Measurements from ENCODE around the gene FBXL7.

The FBXL7 gene

DNA sequence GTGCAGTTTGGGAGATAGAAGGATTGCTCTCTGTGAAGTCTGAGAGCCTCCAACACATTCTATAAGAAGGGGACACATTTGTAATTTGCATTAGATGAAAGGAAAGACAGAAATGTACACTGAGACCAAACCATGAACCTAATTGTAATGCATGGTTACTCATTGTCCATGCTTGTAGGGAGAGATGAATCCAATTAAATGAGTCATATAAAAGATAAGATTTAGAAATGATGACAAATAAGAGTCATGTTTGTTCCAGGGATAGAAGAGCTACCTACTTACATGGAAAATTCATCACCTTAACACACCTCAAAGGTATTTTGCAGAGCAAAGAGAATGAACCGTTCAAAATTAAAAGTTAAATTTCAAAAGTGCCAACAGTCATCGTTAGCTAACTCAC, 85.1 kb downstream of the FBXL7 start:
- no peak for DNase-seq

DNA sequence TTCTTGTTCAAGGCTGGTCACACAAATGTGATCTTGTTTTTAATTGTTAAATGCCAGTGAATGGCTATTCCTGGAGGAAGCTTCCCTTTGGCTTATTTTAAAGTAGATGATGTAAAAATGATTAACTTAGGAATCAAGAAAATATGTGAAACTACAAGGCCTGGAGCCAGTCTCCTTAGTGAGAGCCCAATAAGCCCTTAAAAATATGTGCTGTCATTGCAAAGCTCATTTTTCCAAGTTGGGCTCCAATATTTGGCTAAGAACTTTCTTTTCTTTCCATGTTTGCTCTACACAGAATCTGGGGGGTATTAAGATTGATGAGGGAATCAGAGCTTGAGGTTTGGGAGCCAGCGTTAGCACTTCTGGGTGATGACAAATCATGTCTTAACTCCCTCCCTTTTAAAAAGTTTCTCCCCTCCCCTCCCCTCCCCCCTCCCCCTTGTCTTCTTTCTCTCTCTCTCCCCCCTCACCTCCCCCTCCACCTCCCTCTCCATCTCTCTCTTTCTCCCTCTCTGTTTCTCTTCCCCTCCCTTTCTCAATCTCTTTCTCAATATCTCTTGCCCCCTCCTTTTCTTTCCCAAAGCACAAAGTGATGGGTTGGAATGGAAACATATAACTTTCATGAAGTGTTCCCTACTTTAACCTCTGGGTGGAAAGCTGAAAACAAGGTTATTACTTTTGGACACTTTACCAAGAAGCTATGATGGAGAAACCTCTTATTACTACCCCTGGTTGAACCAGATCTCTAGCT, 86.0 kb downstream of the FBXL7 start:
- no peak for DNase-seq

DNA sequence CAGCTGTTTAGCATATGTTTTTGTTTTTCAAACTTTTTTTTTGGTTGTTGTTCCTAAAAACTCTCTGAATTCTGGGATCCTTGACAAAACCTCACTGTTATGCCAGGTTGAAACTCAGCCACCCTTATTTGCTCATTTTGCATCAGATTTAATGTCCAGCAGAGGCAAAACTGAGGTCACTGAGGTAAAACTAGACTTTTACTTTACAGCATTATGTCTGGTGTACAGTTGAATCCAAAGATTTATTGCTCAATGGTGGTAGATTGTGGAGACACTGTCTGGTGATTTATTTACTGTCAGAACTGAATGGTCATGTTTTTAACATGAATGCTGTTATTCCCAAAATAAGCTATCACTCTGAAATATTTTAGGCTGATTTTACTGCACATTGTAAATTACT, 87.9 kb downstream of the FBXL7 start:
- no peak for DNase-seq

DNA sequence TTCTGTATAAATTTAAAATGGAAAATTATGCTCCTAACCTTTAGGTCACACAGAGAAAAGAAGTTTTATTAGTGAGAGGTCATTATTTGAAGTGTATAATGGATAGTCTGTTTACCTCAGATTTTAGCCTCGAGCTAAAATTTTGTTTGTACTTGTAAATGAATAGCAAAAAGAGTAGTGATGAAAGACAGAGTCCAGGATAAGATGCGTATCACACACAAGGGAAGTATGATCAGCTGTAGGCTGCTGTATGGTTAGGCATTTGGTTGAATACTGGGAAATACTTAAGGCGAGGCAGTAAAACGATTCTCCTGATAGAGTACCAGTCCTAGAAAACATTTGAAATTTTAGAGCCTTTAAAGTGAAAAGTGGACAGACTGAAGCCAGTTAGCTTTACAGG, 92.7 kb downstream of the FBXL7 start:
- no peak for DNase-seq

DNA sequence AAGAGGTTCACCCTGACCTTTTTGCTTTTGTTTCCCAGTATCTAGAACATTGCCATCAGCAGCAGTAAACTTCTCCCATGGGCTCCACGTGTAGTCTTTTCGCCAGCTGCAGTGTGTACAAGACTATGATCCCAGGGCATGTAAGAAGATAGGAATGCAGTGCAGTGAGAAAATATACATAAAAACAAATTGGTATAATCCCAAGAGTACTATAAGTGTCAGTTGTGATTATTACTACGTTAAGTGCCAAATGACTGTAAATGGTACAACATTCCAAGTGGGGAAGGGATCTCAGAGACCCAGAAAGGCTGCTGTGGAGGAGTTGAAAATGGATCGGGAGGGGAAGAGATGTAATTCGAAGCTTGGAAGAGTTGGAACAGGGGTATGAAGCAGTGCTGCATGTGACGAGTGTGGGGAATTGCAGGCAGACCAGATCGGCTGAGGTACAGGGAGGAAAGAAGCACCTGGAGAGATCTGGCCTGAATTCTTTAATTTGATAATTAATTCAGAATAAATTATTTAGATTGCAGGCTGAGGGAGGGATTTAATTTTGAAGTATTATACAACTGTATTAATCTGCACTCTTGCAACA, 95.1 kb downstream of the FBXL7 start:
- DNase-seq, result no peak

DNA sequence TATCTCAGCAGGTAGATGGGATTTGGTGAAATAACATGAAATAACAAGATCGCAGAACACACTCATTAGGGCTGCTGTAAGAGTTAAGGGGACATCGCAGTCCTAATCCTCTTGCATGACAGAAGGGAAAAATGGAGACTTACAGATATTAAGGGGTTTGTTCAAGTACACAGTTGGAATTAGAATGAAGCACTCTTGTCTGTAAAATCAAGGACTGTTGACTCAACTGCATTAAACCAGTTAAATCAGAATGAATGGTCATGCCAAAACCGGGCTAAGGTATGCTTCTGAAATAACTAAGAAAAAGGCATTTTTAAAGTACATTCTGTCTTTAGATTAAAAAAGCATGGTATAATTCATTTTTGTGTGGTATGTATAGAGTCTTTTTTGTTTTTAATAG, 95.9 kb downstream of the FBXL7 start:
- DNase-seq, result no peak

DNA sequence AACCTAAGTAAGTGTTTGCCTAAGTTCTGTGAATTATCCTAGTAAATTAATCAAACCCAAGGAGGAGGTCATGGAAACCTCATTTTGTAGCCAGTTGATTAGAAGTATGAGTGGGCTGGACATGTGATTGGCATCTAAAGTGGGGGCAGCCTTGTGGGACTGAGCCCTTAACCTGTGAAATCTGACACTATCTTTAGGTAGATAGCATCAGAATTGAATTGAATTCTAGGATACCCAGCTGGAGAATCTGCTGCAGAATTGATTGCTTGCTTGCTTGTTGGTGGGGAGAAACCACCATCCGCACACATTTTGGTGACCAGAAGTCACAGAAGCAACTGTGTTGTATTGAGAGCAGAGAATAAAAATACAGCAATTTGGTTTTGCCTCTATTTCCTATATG, 97.0 kb downstream of the FBXL7 start:
- DNase-seq, result no peak

DNA sequence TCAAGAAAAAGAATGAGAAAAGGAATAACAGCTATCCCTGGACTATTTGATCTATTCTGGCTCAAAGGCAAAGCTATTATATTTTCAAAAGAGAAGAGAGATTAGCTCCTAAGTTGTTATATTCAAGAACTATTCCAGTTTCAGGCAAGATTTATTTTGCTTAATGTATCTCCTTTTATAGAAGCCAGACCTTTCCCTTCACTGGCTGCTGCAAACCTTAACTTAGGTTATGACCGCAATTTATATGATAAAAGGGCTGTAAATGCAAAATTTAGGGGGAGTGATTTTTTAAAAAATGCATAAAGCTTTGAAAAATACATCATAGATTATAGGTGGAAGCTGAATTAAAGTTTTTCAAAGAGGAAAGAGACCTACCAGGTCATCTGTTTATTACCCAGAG, 97.8 kb downstream of the FBXL7 start:
- no peak for DNase-seq

DNA sequence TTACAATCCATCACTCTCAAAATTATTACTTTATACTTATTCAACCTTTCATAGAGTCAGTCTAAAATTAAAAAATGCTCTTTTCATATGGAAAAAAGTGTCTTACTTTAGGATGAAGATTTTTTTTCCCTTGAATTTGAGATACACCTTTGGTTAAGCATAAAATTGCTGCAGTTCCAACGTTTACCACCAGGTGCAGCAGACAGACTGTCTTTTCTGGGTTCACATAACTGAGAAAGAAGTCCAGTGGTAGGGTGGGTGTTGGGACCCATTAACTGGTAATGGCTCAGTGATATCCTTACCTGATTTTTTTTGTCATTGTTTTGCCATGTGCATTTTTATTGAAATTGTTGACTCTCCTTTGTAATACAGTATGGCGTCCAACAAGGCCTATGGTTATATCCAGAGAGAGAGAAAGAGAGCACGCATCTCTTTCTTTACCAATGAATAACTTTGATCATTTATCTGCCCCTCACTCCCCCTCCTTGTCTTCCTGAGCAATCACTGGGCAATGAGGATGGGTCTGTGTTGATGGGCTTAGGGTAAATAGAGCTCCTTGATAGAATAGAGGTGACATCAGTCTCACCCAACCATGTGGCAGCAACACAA, 98.4 kb downstream of the FBXL7 start:
- DNase-seq, result no peak

DNA sequence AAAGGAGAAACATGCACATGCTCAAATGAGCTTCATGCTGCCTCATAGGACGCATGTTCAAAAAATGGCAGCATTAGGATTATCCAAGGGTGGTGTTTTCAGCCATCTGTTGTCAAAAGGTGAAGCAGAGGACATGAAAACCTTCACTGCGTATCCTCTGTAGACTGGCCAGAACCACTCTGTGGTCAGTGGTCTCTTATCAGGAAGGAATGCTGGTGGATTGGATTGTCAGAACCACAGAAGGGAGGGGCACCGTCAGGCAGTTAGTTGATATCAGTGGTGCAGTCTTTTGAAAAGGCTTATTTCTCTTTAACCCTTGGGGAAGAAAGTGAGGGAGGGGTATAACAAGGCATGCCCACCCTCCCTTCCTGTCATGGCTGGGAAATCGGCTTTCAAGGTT, 100.1 kb downstream of the FBXL7 start:
- no peak for DNase-seq

DNA sequence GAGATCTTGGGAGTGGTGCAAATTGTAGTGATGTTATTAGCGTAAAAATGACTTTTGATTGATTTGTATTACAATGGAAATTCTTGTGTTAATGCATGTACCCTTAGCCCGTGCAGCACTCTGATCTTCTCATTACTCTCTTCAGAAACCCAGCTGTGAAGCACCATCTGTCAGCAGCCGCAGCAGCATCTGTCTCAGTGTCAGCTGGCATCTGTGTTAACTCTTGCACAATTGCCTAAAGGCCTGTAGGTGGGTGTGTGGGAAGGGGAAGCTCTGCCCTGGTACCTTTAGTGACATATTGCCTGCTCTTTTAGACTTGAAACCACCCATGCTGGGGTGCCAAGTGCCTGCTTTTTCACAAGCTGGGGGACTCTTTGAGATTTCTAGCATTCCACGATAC, 101.3 kb downstream of the FBXL7 start:
- DNase-seq, result peak; percentile 97

DNA sequence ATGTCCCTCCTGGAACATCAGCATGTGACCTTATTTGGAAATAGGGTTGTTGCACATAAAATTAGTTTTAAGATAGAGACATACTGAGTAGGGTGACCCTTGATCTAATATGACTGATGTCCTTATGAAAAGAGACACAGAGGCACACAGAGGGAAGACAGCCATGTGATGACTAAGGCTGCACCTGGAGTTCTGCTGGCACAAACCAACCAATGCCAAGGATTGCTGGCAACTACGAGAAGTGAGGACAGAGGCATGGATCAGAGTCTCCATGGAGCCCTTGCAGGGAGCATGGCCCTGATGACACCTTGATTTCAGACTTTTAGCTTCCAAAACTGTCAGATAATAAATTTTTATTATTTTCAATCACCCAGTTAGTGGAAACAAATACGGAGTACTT, 101.9 kb downstream of the FBXL7 start:
- DNase-seq, result no peak

DNA sequence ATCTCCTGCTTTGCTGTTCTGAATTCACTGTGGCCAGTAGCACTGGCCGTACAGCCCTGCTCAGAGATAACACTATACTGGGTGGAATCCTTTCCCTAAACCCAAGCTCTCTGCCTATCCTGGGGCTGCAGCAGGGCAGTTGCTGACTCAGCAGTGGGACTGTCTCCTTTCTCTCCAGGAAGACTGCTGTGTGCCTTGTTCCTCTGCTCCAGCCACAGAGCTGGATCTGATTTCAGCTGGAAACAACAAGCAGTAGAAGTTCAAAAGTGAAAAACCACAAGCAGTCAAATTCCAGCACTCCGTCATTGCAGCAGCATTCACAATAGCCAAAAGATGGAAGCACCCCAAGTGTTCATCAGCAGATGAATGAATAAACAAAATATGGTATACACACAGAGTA, 105.0 kb downstream of the FBXL7 start:
- DNase-seq, result no peak

DNA sequence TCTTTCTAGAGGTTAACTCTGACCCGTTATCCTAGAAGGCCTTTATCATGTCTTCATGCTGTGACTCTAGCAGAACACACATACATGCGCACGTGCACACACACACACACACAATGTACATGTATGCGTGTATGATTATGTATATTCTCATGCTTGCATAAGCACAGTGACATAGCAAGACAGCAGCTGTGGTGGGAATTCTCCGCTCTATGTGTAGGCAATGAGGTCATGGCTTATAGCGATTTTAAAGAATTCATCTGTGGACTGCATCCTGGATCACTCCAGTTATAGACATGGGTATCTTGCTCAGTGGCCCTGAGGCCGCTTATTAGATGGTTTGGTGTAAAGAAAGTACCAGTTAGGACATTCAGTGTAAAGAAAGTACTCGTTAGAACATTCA, 106.2 kb downstream of the FBXL7 start:
- DNase-seq, result no peak

DNA sequence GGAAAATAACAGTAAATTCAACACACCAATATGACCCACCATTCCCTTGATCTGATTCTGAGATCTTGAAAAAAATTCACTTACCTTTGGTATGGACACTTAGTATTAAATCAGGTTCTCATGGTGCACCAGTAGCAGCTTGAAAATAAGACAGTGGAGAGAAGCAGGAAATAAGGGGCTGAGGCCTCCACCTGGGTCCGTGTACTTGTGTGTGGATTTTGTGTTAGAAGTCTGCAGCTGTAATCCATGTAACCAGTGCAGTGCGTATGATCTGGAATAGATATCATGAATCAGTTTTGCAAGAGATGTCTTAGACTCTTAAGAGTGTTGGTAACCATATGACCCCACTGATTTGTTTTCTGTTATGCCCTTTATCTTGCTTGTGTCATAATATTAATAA, 107.1 kb downstream of the FBXL7 start:
- no peak for DNase-seq

DNA sequence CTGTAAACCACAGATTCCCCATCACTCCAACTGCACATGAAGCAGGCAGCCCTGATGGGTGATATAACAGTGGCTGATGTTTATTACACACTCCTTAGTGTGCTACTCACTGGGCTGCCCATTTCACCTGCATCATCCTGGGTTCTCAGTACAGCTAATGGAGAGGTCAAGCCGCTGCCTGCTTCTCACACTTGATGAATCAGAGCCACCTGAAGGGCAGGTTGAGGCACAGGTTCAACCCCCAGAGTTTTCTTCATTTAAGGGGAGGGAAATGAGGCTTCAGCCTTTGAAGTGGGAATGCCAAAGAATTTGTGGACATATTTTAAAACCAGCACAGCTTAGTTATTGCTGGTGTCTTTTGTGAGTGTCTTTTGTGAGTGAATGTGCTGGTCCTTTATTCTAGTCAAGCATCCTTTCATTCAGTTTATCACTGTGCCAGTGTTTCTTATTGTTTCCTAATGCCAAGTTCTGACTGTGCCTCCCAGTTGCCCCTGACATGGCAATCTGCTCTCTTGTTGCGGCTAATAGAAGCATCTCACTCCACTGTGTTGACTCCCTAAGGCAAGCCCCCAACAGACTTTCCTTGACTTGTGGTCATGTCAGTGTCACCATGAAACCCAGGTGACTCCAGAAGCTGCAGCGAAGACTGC, 109.2 kb downstream of the FBXL7 start:
- no peak for DNase-seq

DNA sequence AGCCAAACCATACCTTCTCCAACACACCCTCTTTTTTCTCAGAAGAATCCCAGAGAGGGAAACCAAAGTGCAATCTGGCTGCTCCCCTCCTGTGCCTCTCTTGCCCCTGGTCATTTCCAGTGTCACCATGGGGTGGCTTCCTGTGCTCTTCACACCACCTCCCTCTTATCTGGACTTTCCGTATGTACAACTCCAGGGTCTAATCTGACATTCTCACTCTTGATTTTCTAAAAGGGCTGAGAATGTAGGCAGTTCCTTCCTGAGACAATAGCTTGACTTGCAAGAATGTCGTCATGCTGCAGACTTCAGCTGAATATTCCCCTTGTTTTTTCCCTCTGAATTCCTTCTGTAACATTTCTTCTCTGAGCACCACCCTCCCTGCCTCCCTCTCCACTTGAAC, 110.2 kb downstream of the FBXL7 start:
- DNase-seq, result no peak

DNA sequence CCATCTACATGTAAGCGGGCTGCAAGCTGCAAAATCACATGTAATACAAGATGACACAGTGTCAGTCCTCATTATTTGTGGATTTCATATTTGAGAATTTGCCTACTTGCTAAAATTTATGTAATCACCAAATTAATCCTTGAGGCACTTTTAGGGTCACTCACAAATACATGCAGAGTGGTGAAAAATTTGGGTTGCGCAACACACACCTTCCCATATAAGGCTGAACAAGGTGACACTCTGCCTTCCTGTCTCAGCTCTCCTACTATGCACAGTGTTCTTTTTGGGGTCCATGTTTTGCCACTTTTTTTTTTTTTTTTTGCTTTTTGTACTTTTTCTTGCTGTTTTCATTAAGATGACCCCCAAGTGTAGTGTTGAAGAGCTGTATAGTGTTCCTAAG, 111.0 kb downstream of the FBXL7 start:
- DNase-seq, result no peak

DNA sequence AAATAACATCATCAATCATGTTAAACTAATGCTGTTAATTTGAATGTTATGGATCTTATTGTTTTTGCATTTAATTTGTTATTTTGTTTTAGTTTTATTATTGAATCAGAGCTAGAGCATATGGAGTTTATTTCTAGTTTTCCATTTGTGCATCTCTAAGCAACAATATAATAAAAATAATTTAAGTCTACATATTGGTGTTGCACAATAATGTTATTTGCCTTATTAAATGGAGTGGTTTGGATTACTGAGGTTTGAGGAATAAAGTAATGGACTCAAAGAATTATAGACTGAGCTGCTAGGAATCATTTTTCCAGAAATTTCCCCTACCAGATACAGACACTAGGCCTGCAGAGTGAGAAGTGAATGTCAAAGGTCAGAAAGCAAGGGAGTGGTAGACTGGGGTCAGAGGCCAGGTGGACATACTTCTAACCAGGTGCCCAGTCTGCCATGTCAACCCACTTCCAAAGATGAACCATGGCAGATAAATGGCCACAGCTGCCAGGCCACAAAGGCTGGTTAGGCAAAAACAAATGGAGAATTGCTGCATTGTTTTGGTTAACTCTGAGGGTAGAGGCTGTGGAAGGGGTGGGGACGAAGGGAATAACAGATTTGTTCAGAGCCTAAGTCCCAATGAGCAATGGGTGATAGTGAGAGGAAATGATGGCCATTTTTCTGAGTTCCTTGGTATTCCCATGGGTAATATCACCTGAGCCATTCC, 113.1 kb downstream of the FBXL7 start:
- no peak for DNase-seq

DNA sequence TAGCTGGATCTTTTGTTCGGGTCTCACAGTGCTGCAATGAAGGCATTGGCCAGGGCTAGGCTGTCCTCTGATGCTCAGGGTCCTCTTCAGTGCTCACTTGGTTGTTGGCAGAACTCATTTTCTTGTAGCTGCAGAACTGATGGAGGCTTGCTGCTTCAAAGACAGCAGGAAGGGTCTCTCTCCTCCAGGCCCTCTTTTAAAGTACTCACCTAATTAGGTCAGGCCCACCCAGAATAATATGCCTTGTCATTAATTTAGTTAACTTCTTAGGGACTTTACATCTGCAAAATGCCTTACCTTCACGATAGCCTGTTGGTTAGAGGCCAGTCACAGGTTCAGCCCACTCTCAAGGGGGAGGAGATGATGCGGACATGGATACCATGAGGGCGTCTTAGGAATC, 114.7 kb downstream of the FBXL7 start:
- DNase-seq, result no peak

DNA sequence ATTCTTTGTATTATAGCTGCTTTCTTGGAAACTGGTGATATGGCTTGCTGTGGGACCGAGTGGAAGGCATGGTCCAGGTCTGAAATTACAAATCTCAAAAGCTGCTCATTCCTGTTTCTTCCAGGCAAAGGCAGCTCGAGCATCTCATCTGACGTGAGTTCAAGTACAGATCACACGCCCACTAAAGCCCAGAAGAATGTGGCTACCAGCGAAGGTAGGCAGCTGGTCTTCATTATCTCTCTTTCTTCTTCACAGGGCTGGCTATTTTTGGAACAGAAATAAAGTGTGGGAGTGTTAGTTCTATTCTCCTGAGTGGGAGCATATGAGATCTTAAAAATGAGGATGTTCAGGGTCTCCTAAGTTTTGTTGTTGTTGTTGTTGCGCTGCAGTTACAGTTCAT, 115.9 kb downstream of the FBXL7 start:
- no peak for DNase-seq

DNA sequence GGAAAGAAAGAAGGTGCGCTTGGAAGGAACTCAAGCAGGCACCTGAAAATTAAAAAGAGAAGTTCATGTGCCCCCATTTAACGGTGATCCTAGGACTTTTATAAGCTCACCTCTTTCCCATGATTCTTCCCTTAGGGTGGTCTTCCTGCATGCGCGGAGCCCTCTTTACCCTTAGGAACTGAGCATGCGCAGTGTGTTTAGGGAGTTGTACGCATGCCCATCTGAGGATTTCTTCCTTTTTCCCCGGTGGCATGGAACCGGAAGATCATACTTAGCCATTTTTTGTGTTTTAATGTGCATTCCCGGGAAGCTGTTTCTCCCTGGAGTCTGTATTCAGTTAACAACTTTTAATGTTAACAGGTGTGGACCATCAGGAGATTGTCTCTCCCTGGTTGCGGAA, 119.0 kb downstream of the FBXL7 start:
- DNase-seq, result no peak

DNA sequence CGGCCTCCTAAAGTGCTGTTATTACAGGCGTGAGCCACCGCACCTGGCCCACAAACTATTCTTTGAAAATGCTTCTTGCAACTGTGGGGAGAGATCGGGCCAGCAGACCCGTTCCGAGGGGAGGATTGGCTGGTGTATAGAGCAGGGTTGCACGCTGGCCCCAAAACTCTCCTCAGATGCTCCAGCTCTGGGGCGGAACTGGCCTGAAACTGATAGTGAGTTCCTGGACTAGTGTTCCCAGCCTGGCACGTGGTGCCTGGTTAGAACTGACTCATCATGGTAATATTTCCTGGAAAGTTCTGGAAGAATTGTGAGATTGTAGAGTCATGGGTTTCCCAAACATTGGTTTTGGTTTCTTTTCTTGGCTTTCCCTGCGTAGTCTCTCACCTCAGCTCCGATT, 120.5 kb downstream of the FBXL7 start:
- no peak for DNase-seq

DNA sequence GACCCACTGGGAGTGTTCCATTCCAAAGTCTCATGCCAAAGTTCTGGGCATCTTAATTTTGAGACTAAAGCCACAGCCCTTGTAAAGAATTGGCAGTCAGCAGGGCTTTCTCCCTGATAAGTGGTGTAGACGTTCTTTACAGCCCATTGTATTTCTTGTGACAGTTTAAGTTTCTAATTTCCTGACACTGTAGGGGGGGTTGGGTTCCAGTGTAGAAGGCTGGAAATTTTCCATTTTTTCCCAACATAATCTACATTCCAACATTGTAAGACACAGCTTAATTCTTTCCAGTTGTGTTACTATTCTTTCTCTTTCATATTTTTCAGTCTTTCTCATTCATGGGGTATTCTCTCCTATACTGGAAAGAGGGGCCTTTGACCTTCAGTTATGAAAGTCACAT, 121.1 kb downstream of the FBXL7 start:
- DNase-seq, result no peak

All from DMS 273 treated with DMSO at 0.1 percent for 48 hours (cell line).